LHCN-M2 (cell line): Measurements from ENCODE around the gene NEUROD2. TPM values are rescaled to one million over a fixed set of nuclear protein-coding genes. Genes with fewer than 3 reads are reported as not detected.

Source experiments
- DNase-seq: peaks from one replicate; pipeline ENCODE4 v3.0.0-alpha.2; 2012; ENCODE audit warnings: low read depth
- total RNA-seq: library from RNA; depleted of rRNA; stranded (reverse); fragments of >200 nt; gene quantifications from 2 replicates; pipeline ENCODE4 v1.2.3, GENCODE V29; 2014

The NEUROD2 gene
- total RNA-seq, 1 experiment from 2014 or later: not detected

DNA sequence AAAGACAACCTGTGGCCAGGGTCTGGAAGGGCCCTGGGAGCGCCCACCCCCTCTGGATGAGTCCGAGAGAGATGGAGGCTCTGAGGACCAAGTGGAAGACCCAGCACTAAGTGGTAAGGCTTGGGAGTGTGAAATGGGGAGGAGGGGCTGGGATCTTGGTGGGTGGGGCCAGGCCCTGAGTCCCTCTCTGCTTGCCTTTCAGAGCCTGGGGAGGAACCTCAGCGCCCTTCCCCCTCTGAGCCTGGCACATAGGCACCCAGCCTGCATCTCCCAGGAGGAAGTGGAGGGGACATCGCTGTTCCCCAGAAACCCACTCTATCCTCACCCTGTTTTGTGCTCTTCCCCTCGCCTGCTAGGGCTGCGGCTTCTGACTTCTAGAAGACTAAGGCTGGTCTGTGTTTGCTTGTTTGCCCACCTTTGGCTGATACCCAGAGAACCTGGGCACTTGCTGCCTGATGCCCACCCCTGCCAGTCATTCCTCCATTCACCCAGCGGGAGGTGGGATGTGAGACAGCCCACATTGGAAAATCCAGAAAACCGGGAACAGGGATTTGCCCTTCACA lies 28.0 kb upstream of the NEUROD2 start:
- no peak for DNase-seq

DNA sequence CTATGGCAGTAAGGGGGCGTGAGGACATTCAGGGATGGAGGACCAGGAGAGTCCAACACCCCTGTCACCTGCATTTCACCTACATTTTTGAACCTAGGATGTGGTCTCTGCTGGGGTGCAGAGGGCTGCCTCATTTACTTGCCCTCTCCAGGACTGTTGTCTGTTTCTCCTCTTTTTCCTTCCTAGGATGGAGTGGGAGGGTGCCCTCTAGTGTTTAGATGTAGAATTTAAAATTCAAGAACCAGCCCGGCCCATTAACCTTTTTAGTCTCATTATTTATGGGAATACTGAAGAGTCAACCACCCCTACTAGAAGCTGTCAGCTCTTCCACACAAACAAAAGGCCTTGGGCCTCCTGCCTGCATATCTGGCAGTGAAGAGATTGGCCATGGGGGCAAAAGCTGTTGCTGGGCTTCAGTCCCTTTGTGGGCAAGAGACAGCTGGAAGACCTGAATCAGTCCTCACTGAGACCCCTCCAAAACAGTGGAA lies 26.7 kb upstream of the NEUROD2 start:
- peak; percentile 51 for DNase-seq

DNA sequence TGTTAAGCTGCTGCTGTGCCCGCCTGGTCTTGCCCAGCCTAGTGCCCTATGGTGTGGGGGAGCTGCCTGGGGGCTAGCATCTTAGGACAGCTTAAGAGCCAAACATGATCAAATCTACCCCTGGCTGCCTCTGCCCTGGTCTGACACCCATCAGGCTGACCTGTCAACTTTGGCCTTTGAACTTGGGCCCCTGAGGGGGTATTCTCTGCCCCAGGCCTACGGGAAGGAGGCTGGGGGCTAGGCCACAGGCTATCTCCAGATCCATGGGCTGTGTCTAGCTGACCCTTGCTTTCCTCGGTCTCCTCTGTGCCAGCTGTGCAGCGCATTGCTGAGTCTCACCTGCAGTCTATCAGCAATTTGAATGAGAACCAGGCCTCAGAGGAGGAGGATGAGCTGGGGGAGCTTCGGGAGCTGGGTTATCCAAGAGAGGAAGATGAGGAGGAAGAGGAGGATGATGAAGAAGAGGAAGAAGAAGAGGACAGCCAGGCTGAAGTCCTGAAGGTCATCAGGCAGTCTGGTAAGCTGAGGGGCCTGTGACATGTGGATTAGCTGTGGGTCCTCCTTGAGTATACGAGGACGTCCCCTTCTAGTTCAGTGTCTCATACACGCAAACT lies 26.0 kb upstream of the NEUROD2 start:
- no peak for DNase-seq

DNA sequence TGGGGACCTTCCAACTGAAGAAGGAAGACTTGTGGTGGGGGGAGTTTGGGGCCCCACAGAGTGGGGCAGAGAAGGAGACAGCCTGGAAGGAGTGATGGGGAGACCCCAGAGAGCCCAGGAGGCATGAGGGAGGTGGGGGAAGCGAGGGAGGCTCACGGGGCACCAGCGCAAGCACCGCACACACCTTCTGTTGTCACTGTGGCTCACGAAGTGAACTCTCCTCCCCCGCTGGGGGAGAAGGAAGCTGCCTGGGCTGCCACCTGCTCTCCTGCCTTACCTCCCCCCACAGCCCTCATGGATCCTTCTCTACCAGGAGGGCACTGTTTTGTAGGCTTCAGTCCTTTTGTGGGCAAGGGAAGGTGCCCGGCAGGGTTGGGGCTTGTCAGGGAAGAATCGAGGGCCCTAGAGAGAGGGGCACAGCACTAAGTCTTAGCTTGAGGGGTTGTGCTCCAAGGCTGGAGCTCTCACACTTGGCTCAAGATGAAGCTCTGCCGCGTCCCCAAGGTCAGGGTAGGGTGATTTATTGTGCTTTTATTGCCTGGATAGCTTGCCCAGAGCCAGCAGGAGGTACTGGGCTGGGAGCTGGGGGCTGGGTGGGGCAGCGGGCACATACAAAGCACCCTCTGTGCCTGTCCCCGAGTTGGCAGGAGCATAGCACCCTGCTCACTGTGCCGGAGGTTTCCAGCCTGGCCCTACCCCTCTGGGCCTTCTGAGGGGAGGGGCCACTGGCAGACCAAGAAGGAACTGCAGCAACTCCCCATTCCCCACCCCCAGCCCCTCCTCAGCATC lies 24.6 kb upstream of the NEUROD2 start:
- DNase-seq: no peak

DNA sequence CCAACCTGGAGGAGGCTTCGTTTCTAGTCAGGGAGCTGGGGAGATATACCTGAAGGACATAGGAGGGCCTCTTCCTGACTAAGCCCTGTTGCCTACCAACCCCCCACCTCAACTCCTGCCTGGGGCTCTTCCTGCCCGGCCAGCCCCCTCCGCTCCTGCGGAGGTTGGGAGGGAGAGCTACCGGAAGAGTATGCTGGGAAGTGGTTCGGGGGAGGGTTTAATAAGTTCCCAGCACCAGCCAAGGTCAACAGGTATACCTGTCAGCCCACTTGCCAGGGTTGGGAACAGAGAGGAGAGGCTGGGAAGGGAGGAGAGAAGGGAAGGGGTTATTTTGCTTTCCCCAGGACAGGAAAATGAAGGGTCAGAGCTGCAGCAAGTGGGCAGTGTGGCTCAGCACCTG lies 23.7 kb upstream of the NEUROD2 start:
- DNase-seq: no peak

DNA sequence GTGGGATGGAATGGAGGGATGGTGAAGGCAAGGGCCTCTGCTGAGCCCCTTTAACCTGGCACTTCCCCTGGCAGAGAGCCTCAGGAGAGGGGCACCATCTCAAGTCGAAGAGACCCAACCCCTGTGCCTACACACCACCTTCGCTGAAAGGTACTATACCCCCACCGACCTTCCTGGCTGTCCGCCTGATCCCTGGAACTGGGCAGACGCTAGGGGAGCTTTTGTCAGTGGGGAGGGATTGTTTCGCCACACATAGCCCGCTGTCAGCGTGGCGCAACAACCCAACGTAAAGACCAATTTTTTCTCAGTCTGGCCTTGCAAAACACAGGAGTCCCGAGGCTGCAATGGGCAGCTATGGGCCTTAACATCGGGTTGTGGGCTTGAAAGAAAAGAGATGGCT lies 22.2 kb upstream of the NEUROD2 start:
- DNase-seq: no peak

DNA sequence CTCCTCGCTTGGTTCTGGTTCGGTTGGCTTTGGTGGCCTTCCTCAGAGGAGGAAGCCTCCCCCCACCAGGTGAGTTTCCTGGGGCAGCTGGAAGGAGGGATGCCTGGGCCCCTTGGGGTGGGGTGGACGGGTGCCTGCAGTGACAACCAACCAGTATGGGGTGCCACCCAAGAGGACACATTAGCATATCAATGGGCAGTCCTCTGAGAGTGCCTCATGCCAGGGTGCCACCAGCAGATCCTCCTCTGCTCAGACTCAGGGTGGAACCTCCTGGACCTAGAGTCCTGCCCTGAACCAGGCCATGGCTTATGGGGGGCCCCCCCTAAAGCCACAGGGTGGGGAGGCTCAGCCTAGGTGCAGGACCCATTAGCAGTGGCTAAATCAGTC lies 21.8 kb upstream of the NEUROD2 start:
- no peak for DNase-seq

DNA sequence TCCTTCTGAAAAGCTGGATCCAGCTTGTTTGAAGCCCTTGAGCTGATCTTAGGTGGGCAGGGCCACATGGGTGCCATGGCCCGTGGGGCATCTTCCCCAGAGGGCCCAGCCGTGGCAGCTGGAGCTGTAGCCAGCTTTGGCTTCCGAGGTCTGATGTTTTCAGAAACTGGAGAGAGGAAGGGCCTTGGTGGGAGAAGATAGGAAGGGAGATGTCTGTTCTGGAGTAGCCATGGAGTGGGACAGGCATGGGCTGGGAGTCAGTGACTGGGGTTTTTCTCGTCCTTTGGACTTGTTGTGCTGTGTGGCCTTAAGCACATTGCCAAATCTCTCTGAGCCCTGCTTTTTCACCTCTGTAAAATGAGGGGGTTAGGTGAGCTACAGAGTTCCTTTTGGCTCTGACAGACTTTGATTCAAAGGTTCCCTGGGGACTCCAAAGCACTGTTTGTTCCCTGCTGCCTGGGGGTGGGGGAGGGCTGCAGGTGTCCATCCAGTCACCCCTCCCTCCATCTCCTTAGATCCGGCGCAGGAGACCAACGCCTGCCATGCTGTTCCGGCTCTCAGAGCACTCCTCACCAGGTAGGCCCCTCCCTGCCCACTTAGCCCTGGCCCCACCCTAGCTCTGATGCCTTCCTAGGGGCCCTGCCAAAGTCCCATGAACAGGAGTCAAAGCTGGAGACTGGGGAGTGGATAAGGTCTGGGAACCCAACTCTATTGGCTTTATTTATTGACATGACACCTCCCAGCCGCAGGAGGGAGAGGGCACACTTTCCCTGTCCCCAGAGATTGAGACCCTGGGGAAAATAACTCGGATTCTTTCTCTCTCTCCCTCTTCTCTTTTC lies 21.2 kb upstream of the NEUROD2 start:
- no peak for DNase-seq

DNA sequence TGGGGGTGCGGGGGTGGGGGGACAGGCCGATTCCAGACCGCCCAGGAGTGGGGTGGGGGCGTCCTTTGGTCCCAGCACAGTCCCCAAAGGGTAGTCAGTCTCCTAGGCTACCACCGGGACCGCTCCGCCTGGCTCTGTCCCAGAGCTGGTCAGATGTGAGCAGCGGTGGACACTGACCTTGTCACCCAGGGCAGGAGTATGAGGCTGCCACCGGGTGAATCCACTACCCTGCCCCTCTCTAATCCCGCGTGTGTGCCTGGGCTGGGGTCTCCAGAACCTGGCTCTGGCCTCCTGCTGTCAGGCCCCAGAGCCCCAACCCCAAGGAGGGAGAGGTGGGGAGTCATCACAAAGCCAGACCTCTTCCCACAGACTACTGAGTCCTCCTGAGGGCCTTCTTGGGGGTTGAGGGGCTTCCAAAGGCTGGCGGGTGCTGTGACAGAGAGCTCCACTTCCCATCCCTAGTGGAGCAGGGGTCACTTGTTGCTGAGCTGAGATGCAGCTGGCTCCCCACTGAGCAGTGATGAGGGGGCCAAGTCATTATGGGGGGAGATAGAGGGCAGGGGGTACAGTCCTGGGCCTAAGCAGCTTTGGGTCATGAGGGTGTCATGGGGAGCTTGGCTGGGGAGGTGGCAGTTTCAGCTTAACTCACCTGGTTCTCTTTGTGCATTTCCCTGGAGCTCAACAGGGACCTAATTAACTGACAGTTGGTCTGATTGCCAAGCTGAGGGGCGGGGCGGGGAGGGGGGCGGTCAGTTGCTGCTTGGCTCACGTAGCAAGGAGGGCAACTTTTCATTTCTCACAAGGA lies 20.2 kb upstream of the NEUROD2 start:
- no peak for DNase-seq

DNA sequence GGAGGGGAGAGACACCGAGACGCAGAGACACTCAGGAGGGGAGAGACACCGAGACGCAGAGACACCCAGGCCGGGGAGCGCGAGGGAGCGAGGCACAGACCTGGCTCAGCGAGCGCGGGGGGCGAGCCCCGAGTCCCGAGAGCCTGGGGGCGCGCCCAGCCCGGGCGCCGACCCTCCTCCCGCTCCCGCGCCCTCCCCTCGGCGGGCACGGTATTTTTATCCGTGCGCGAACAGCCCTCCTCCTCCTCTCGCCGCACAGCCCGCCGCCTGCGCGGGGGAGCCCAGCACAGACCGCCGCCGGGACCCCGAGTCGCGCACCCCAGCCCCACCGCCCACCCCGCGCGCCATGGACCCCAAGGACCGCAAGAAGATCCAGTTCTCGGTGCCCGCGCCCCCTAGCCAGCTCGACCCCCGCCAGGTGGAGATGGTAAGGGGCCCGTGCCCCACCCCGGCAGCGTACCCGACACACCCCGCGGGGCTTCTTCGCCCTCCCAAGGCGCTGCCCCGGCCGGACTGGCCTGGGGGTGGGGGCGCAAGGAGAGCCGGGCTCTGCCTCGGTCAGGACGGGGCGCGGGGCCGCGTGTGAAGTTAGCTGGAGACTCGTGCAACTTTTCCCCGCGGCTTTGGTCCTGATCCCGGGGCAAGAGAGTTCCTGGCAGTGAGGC lies 19.5 kb upstream of the NEUROD2 start:
- DNase-seq: no peak

DNA sequence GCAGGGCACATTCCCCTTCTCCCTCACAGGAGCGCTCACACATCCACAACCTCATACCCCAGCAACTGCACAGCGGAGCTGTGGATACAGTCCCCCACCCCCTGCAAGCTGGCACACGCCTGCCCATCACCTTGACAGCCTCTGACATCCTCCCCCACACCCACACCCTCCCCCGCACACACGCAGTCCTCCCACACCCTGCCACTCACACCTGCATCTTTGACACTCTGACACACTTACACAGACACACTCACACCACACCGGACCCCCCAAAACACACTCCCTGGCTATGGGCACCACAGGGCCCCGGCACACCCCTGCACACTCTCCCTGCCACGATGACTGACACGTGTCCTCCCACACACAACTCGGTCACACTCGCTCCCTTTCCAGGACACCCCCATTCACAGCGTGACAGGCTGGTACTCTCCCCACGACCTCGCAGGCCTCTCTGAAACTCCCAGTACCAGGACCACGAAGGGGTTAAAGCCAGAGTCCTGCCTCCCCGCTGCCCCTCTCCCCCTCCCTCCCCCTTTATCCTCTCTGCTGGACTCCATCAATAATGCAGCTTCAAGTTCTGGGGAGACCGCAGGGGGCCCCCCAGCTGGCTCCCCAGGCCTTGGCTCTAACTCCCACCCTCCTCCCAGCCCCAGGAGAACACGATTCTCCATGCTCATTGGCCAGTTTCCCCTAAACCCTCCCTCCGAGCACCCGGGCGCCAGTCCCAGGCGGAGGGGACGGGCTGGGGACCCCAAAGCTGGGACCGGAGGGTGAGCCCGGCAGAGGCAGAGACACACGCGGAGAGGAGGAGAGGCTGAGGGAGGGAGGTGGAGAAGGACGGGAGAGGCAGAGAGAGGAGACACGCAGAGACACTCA lies 18.7 kb upstream of the NEUROD2 start, which contains the start of gene PPP1R1B:
Gene PPP1R1B (plus strand): TSS at position 782 of the 876 bp plus-strand sequence. CDS start 441 bp downstream, outside the sequence.
- no peak for DNase-seq

DNA sequence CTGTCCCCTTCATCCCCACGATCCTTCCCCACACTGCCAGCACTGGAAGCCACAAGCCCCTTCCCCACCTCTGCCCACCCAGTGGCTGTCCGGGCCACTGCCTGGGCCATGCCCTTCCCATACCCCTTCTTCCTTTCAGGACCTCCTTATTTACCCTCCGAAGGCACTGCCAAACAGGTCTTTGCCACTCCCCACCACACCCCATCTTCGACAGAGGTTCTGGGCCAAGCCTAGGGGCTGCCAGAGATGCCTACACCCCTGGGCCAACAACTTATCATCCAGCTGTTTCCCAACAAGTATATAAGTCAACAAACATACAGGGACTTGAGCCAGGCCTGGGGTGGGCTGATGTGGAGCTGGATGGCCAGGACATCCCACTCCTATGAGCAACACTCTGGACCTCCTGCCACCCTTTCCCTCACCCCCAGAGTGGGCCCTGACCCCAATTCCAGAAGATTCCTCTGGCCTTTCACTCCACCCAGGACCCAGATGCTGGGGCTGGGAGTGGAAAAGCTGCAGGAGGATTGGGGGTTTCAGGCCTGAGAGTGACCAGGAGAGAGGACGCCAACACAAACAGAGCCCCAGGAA lies 17.6 kb upstream of the NEUROD2 start:
- DNase-seq: no peak

DNA sequence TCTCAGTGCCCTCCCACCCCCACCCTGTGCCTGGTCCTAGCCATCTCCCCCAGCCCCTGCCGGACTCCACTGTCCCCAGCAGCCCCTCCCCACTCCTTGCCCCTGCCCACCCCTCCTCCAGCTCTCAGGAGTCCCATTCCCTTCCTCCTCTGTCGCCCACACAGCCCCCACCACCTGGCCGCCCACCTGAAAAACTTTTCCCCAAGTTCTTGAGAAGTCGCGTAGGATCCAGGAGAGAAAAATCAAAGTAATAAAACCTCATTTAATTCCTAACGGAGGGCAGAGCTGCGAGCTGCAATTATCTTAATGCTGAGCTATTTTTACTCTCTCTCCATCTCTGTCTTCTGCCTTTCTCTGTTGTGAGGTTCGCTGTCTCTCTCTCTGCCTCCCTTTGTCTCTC lies 16.6 kb upstream of the NEUROD2 start:
- DNase-seq: no peak

DNA sequence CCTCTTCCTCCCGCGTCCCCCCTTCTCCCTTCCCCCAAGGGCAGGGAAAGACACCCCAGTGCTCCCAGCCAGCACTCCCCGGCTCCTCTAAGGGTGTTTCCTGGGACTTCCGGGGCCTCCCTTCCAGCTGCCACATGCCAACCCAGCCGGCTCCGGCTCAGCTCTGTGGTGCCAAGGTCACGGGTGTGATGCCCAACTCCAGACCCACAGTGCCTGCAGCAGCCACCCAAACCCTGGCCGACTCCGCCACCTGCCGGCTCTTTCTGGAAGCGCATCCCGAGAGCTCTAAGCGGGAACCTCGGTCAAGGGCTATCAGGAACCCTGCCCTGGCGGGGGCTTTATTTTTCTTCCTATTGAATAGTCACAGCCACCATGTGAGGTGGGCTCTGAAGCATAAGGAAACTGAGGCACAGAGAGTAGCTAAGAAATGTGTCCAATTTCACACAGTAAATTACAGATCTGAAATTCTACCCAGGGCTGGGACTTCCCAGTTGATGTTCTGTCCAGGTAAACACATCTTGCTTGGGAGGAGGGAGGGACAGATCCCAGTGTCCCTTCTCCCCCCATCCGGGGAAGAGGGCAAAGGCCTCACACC lies 15.7 kb upstream of the NEUROD2 start:
- DNase-seq: peak; percentile 71

DNA sequence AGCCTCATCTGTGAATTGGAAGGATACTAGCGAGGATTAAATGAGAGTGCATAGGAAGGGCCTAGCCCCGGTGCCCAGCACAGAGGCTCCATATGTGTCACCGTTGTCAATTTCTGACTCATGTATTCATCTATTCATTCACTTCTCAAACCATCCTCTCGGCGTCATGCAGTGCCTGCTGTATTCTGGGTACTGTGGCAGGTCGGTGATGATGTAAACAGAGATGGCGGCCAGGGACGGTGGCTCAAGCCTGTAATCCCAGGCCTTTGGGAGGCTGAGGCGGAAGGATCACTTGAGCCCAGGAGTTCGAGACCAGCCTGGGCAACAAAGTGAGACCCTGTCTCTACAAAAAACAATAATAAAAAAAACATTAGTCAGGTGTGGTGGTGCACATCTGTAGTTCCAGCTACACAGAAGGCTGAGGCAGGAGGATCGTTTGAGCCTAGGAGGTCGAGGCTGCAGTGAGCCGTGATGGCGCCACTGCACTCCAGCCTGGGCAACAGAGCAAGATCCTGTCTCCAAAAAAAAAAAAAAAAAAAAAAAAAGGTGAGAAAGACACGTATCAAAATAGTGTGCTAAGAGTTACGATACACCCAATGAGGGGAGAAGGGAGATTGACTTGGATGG lies 14.8 kb upstream of the NEUROD2 start:
- no peak for DNase-seq

DNA sequence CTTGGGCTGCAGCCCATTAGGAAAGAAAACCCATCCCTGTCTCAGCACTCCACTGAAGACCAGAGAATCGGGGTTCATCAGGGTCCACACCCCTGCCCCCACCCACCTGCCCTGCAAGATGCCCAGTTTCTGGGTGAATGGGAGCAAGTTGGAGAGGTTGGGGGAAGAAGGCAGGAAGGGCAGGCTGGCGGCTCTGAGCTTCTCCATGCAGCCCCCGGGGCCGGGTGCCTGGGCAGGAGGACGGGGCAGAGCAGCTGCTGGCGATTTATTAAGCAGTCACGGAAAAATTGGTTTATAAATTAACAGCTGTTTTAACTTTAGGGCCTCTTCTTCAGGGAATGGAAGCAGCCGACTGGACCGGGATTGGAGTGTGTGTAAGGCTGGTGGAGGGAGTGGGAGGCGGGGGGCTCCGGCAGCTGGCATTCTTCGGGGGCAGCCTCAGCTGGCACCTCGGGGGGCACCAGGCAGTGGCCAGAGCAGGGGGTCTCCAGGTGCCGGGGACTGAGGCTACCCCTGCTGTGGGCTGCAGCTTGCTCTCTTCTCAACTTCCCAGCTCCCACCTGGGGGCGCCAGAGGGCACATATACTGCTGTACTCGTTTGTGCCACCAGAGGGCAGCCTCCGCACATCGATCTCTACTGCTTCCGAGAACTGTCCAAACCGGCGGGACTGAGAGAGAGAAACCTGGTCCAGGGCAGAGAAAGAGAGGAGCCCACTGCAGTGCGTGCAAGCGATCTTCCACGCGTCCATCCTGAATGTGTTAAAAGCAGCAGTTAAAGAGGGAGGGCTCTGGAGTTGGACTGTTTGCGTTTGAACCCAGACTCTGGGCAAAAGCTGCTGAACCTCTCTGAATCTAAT lies 14.0 kb upstream of the NEUROD2 start:
- peak; percentile 70 for DNase-seq

DNA sequence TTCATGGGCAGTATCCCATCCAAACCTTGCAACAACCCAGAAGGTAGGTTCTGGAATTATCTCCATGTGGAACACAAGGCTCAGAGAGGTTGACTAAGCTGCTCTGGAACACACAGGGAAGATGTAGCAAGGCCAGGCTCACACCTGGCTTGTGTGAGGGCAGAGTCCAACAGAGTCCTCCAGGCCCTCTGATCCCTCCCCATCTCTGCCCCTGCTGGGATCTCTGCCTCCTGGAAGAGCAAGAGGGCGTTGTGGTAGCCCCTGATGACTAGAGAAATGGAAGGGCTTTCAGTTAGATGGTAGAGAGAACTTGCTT lies 12.0 kb upstream of the NEUROD2 start:
- no peak for DNase-seq
